K562 (cell line): Measurements from ENCODE around the gene FRRS1. TPM values are rescaled to one million over a fixed set of nuclear protein-coding genes. Genes with fewer than 3 reads are reported as not detected.

ENCODE experiments used
- ATAC-seq: fragments of 200-7000 bp; cut with Tn5 transposase; 3 replicates; pipeline ENCODE4 v1.9.1; 2020; ENCODE audit warnings: moderate library complexity
- BruUV-seq: library from RNA; stranded (reverse); fragments of 400-500 nt; replicated peaks from 2 replicates; lab custom pipeline; 2021; lab: Mats Ljungman, UMichigan
- CTCF ChIA-PET: fragments of 300-600 bp; formaldehyde crosslinking; extraction: SDS; loops from one replicate; lab custom pipeline; 2021; ENCODE audit warnings: low intra/inter-chr PET ratio; lab: Yijun Ruan, JAX
- POLR2A ChIA-PET: fragments of 300-600, 350-650 bp; sonication (Branson Sonifier 250); formaldehyde crosslinking; extraction: SDS; loops from one replicate; lab custom pipeline; 2021; ENCODE audit warnings: antibody characterized with exemption, inconsistent platforms; lab: Yijun Ruan, JAX
- DNase-seq, 4 experiments: peaks; one replicate each; pipeline versions ENCODE4 v3.0.0 to v3.0.0-alpha.2; 2011 to 2018; ENCODE audit warnings: low spot score in 3 of 4, mixed read lengths in 3 of 4; ENCODE audit errors: extremely low read depth in 1 of 4
- FAIRE-seq: peaks from 2 replicates; lab custom pipeline; 2011; peaks lifted over from hg19 to GRCh38; lab: Jason Lieb, UNC
- H2AFZ ChIP-seq: 2 replicates; pipeline ENCODE4 v1.6.0; 2011; ENCODE audit warnings: low read depth, low read length, control low read depth, inconsistent platforms
- H3K27ac ChIP-seq: fragments of 200-600 bp; 3 replicates; pipeline ENCODE4 v1.8.0; 2011; ENCODE audit warnings: low read depth, mild to moderate bottlenecking, control low read depth, inconsistent platforms, low read length, moderate library complexity, mixed read lengths; ENCODE audit errors: extremely low read depth
- H3K27me3 ChIP-seq, 2 experiments: fragments of 300-600 bp in 1 of 2; 2 replicates in 1 of 2; 3 replicates in 1 of 2; pipeline versions ENCODE4 v1.6.0 to v1.8.0; 2011; ENCODE audit warnings: inconsistent platforms in 2 of 2, low read length in 2 of 2, mild to moderate bottlenecking in 1 of 2, mixed read lengths in 1 of 2, moderate library complexity in 1 of 2; ENCODE audit not compliant: control insufficient read depth in 2 of 2, insufficient read depth in 2 of 2
- H3K36me3 ChIP-seq: fragments of 300-600 bp; 3 replicates; pipeline ENCODE4 v1.8.0; 2011; ENCODE audit warnings: mild to moderate bottlenecking, low read length, inconsistent platforms; ENCODE audit not compliant: control insufficient read depth, insufficient read depth
- H3K4me1 ChIP-seq, 2 experiments: fragments of 200-600 bp in 1 of 2; replicated peaks in 1 of 2; 2 replicates in 1 of 2; 3 replicates in 1 of 2; pipeline versions ENCODE4 v1.5.1 to v1.8.0; 2011; ENCODE audit warnings: inconsistent platforms in 2 of 2, low read length in 2 of 2, mild to moderate bottlenecking in 1 of 2, mixed read lengths in 1 of 2, moderate library complexity in 1 of 2; ENCODE audit not compliant: control insufficient read depth in 2 of 2, insufficient read depth in 2 of 2
- H3K4me2 ChIP-seq: 2 replicates; pipeline ENCODE4 v1.6.1; 2011; ENCODE audit warnings: low read length, control low read depth, inconsistent platforms, mixed read lengths; ENCODE audit not compliant: insufficient read depth
- H3K4me3 ChIP-seq: fragments of 200-600 bp; sonication (generic), shearing (Covaris generic); 2 replicates; pipeline ENCODE4 v1.5.1; 2016; ENCODE audit warnings: control low read depth, inconsistent platforms
- H3K79me2 ChIP-seq: fragments of 200-600 bp; 3 replicates; pipeline ENCODE4 v1.8.0; 2011; ENCODE audit warnings: low read length, inconsistent platforms; ENCODE audit not compliant: control insufficient read depth, insufficient read depth
- H3K9ac ChIP-seq, 2 experiments: 2 replicates each; pipeline versions ENCODE4 v1.6.0 to v1.6.1; 2011; ENCODE audit warnings: low read depth in 2 of 2, low read length in 2 of 2, control low read depth in 1 of 2, inconsistent platforms in 1 of 2, mild to moderate bottlenecking in 1 of 2, mixed read lengths in 1 of 2; ENCODE audit not compliant: insufficient read depth in 1 of 2
- H3K9me1 ChIP-seq: one replicate; pipeline ENCODE4 v1.6.0; 2011; ENCODE audit warnings: inconsistent platforms, mild to moderate bottlenecking, low read length, moderate library complexity; ENCODE audit not compliant: control insufficient read depth, insufficient read depth
- H3K9me3 ChIP-seq: replicated peaks from 2 replicates; pipeline ENCODE4 v1.5.1; 2011; ENCODE audit warnings: low read depth, low read length, inconsistent platforms; ENCODE audit not compliant: control insufficient read depth, insufficient read depth
- H4K20me1 ChIP-seq: replicated peaks from 2 replicates; pipeline ENCODE4 v1.6.1; 2011; ENCODE audit warnings: low read length, inconsistent platforms, mixed read lengths; ENCODE audit not compliant: control insufficient read depth, insufficient read depth
- RFX1 ChIP-seq: fragments of 450-650 bp; IDR thresholded peaks from 2 replicates; pipeline ENCODE4 v1.6.1; 2016; ENCODE audit warnings: mild to moderate bottlenecking, moderate library complexity
- SRSF7 ChIP-seq: fragments of 200-400 bp; formaldehyde crosslinking; optimal IDR thresholded peaks from 2 replicates; pipeline ENCODE3; 2017; ENCODE audit warnings: mild to moderate bottlenecking, low read depth, low read length
- ZBTB5 ChIP-seq: fragments of 450-650 bp; IDR thresholded peaks from 2 replicates; pipeline ENCODE4 v1.6.1; 2017; ENCODE audit warnings: antibody characterized with exemption
- ZNF121 ChIP-seq: sonication (generic); formaldehyde crosslinking; conservative IDR thresholded peaks from 2 replicates; pipeline ENCODE4 v1.8.0; 2022; ENCODE audit warnings: missing genetic modification reagents
- WGBS: fragments of 100-300 bp; shearing (Covaris generic); methylation state at CpG from one replicate; pipeline ENCODE4 v1.1.6; 2016; ENCODE audit warnings: low coverage, mixed read lengths; ENCODE audit not compliant: insufficient coverage; ENCODE audit errors: missing lambda C conversion rate; 5-methylcytosine and 5-hydroxymethylcytosine counted together
- in situ Hi-C: fragments of 300-500 bp; cut with MboI; formaldehyde crosslinking; loops from 4 replicates; pipeline ENCODE4 v1.15.0; 2018; ENCODE audit warnings: inconsistent platforms, mixed read lengths
- intact Hi-C: fragments of 100-400 bp; cut with micrococcal nuclease; formaldehyde crosslinking; loops from 2 replicates; pipeline ENCODE4 v1.14.2; 2022
- polyA plus RNA-seq, 8 experiments: library from polyadenylated mRNA; depleted of rRNA in 4 of 8; stranded (reverse) in 5 of 8; unstranded in 3 of 8; fragments of >200 nt; fragmentation: Nextera tagmentation in 2 of 8; fragmentation: Illumina TruSeq in 1 of 8; extraction: Ambion mirVana in 2 of 8; extraction: Trizol in 1 of 8; gene quantifications; 2 replicates each; pipeline versions ENCODE4 v1.2.1 to v1.2.3, GENCODE V29; 2011 to 2014; ENCODE audit warnings: inconsistent platforms in 1 of 8, missing spikeins in 1 of 8
- total RNA-seq, 7 experiments: library from RNA; depleted of rRNA in 6 of 7; stranded (reverse); fragments of >200 nt in 6 of 7; fragmentation: Illumina TruSeq in 2 of 7; extraction: Trizol in 2 of 7; gene quantifications; 2 replicates each; pipeline versions ENCODE4 v1.2.1 to v1.2.3, GENCODE V29; 2011 to 2021; ENCODE audit warnings: low replicate concordance in 1 of 7

The FRRS1 gene
- total and polyA plus RNA-seq, 9 of the 15 experiments (the other 6 are each of a cell fraction or from before 2014, with no cell fraction given) = 0.87 to 54.0 (median 23.7) TPM

- no peaks in the 10 kb centered on the region for H3K4me1 ChIP-seq
- H2AFZ ChIP-seq = no peak overlapping the region
- POLR2A ChIA-PET = no interaction called here
- H3K36me3 ChIP-seq = no peaks in the 10 kb centered on the region
- no peak for TF ChIP-seq SRSF7
- peak; percentile 18; the same call in 1 of the 2 replicates for TF ChIP-seq RFX1
- TF ChIP-seq, all 486 proteins: peak for 1
- no peak overlapping the region for H3K27ac ChIP-seq
- H3K9ac ChIP-seq = no peak overlapping the region
- CTCF ChIA-PET = no interaction called here
- 57% methylated on average over 4 of the region's 4 CpGs for WGBS
- ATAC-seq (no peak), FAIRE-seq (no peak), DNase-seq (no peak)
- H3K79me2 ChIP-seq = no peaks in the 10 kb centered on the region
- no peaks in the 10 kb centered on the region for H3K27me3 ChIP-seq
- H3K9me1 ChIP-seq = no peaks in the 10 kb centered on the region
- intact Hi-C loops = no loop called here
- no peak overlapping the region for H3K4me3 ChIP-seq
- no peaks in the 10 kb centered on the region for H4K20me1 ChIP-seq
- H3K4me2 ChIP-seq = no peak overlapping the region
- BruUV-seq = no TSS peak
- no peaks in the 10 kb centered on the region for H3K9me3 ChIP-seq
- in situ Hi-C loops = no loop called here
Observed at GRCh38 chr1:99672038-99672437, 94.4 kb downstream of the FRRS1 start.

- Histone ChIP-seq H4K20me1 (no peaks in the 10 kb centered on the region), H3K27me3 (no peaks in the 10 kb centered on the region), H3K4me3 (no peak overlapping the region), H3K9me1 (no peaks in the 10 kb centered on the region), H3K9ac (no peak overlapping the region), H3K4me2 (no peak overlapping the region), H3K9me3 (no peaks in the 10 kb centered on the region), H3K27ac (no peak overlapping the region), H3K79me2 (no peaks in the 10 kb centered on the region), H3K4me1 (no peaks in the 10 kb centered on the region), H2AFZ (no peak overlapping the region), H3K36me3 (no peaks in the 10 kb centered on the region)
- ATAC-seq (no peak), FAIRE-seq (no peak), DNase-seq (no peak)
- POLR2A ChIA-PET = interaction anchor here (1.1 kb wide), 1 partner anchor 10 kb away, joined by 3 read pairs; no protein-coding TSS in a partner anchor
- in situ Hi-C loops = no loop called here
- CTCF ChIA-PET = no interaction called here
- intact Hi-C loops = no loop called here
- BruUV-seq = no TSS peak
- TF ChIP-seq ZNF121 (CRISPR knock-in tag) (no peak), ZBTB5 (no peak)
- 11% methylated on average over 1 of the region's 1 CpG for WGBS
Observed at GRCh38 chr1:99670583-99670982, 95.9 kb downstream of the FRRS1 start.
